Hematopoietic multipotent progenitor cell treated with erythropoietin and hydrocortisone succinate and interleukin-3 and kit ligand, for 6 days (in vitro differentiated cells): ENCODE measurements around the gene BRWD1.
"Not testable (repeated sequence)": the region's sequence is repeated elsewhere in the genome, so short reads cannot be mapped to it uniquely, and the experiment has no call there.

ENCODE experiments used
- DNase-seq: peaks from one replicate; pipeline ENCODE4 v3.0.0-alpha.2; 2015

BRWD1 gene

DNA sequence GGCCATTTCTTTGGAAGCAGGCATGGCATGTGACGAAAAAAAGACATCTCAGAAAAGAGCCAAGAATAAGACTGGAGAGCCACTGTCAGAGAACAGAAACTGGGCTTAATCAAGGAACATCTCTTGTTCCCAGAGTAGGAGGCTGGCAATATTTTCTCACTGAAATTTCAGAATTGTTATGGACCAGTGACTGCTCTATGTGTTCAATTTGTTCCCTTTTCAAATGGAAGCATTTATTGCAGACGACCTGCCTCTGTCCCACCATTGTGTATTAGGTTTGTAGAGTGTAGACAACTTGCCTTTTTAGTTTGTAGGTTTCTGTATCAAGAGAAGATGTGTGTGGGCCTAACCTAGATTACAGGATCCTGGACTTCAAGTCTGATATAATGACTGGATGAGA is 148.9 kb downstream of the BRWD1 start:
- DNase-seq, result no peak

- no peak for DNase-seq
Measured at GRCh38 chr21:39161064-39161463, 152.4 kb downstream of the BRWD1 start.

DNA sequence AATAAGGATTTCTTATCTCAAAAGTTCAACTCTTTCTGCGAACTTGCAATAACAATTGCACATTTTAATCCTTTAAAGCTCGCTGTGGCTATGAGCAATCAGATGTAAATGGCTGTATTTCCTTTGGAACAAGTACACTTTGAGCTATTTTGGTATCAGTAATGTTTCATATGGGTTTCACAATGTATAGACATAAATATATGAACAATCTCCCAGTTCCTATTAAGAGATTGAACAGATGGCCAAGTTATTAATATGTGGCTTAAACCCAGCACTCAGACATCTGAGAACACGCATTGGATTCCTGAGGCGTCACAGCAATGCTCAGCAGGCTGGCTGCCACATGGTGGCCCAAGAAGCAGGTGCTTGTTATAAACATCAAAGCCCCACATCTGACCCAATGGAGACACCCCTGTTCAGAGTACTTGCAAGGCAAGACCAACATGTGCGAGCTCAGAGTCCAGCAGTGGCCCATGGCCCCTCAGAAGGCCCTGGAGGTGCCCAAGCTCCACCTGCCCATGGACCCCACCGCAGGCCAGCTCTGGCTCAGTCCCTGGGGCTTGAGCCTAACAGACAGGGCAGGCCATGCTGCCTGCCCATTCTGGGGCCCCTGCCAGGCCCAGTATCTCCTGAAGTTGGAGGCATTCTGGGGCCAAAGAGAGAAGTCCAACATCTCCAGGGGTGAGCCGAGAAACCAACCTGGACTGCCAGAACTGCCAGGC is 153.9 kb downstream of the BRWD1 start:
- DNase-seq, result no peak

GRCh38 chr21:39157241-39157640 is 156.2 kb downstream of the BRWD1 start:
- DNase-seq, result not testable (repeated sequence)

DNA sequence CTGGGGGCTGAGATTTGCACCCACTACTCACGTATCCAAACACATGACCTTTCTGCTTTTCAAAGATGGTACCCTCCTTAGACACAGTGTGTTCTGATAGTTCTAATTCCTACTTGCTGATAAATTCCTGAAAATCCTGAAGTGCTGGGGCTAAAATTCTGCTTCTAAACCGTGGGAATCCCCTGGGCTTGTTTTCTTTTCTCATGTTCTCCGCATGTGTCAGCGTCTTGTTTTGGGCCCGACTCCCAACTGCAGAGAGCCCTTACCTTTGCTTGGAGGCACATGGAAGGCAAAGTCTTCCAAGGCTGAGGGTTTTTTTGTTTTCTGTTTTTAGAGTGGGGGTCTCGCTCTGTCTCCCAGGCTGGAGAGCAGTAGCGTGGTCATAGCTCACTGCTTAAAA is 157.4 kb downstream of the BRWD1 start:
- no peak for DNase-seq

- no peak for DNase-seq
Measured at GRCh38 chr21:39155578-39155977, 157.9 kb downstream of the BRWD1 start.

GRCh38 chr21:39153842-39154241 is 159.6 kb downstream of the BRWD1 start:
- no peak for DNase-seq

- peak; percentile 73 for DNase-seq
Measured at GRCh38 chr21:39153373-39153772, 160.1 kb downstream of the BRWD1 start.

DNA sequence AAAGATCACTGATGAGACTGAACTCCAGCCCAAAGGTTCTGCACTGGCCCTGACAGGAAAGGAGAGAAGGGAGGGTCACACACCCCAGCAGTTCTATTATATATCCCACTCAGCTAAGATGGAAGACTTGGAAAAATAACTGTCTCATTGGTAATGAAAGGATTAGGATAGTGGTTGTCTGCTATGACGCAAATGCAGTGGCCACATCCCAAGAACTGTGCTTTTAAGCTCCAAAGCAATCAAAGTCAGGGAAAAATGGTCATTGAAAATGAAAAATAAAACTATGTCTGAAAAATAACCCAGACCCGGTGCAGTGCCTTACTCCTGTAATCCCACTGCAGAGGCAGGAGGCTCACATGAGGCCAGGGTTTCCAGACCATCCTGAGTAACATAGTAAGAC is 161.2 kb downstream of the BRWD1 start:
- DNase-seq, result no peak

DNA sequence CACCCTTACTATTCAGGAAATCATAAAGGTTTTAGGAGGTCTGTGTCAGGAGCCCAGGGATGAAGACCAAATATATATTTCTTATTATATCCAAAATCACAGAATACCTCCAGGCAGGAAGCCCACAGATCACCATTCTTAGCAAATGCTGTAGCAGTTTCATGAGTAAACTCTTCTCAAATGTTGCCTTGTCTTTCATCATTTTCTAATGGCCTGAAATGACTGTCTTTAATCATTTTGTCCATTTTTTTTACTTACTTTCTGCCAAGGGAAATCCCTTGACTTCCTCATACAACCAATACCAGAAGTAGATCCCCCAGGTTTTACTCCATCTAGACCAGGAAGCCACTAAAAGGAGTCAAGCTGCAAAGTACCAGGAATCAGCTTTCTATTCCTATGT is 162.6 kb downstream of the BRWD1 start:
- no peak for DNase-seq

DNA sequence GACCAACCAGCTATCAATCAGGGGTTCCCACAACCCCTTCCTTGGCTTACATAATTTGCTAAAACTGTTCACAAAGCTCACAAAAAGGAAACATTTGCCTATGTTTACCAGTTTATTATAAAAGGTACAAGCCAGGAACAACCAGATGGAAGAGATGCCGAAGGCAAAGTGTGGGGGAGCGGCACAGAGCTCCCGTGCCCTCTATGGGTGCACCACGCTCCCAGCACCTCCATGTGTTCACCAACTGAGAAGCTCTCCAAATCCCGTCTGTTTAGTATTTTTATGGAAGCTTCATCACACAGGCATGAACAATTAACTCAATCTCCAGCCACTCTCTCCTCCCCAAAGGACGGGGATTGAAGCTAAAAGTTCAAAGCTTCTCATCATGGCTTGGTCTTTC is 163.1 kb downstream of the BRWD1 start:
- DNase-seq, result no peak

GRCh38 chr21:39149882-39150281 is 163.6 kb downstream of the BRWD1 start:
- no peak for DNase-seq

DNA sequence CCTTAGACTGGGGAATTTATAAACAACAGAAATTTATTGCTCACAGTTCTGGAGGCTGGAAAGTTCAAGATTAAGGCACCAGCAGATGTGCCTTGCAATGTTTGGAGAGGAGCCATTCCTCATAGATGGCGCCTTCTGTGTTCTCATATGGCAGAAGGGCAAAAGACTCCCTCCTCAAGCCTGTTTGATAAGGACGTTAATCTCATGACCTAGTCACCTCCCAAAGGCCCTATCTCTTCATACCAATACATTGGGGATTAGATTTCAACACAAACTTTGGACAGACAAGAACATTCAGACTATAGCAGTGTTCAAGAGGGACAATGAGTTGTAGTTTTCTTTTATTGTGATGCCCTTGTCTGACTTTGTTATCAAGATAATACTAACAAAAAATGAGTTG is 164.5 kb downstream of the BRWD1 start:
- peak; percentile 84 for DNase-seq

DNA sequence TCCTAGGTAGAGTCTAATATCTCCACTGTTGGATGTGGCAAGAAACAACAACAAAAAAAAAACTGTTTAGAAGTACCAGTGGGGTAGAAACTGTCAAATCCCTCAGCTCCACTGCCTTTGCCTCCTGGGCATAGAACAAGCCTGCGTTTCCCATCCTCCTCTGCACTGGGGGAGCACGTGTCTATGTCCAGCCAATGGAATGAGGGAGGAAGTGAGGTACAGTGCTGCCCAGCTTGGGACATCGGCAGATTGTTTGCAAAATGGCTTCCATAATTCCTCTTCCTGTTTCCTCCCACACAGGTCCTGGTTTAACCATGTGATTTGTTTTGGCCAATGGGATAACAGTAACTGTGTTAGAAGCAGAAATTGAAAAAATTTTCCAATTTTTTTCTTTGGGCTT is 169.2 kb downstream of the BRWD1 start:
- no peak for DNase-seq

GRCh38 chr21:39142972-39143371 is 170.5 kb downstream of the BRWD1 start:
- DNase-seq, result no peak

GRCh38 chr21:39141502-39141901 is 171.9 kb downstream of the BRWD1 start:
- peak; percentile 28 for DNase-seq

GRCh38 chr21:39137248-39138178 is 175.9 kb downstream of the BRWD1 start:
- peak; percentile 84 for DNase-seq

GRCh38 chr21:39136711-39137110 is 176.7 kb downstream of the BRWD1 start:
- no peak for DNase-seq

GRCh38 chr21:39136138-39136537 is 177.3 kb downstream of the BRWD1 start:
- DNase-seq, result peak; percentile 84

DNA sequence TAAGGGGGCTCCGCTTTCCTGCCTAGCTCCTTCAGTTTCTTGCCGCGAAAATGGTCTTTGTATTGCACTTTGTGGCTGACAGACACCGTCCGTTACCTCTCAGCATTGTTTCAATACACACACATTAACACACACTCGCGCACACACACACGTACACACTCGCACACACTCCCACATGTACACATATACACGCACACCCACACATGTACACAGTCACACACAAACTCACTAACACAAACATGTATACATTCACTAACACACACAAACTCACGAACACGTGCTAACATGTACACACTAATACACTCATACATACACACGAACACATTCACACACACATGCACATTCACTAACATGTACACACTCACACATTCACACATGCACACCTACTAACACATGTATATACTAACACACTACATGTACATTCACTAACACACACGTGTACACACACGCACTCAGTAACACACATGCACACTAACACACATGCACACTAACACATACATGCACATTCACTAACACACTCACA is 179.1 kb downstream of the BRWD1 start:
- no peak for DNase-seq
